Neural cell (in vitro differentiated cells): ENCODE measurements around the gene GTF2H1. TPM values are rescaled to one million over a fixed set of nuclear protein-coding genes. Genes with fewer than 3 reads are reported as not detected.

Source experiments
- H2AFZ ChIP-seq: fragments of 200-600, 300-800 bp; sonication (generic), shearing (Covaris generic); 2 replicates; pipeline ENCODE4 v1.6.0; 2014; ENCODE audit warnings: low read depth, mild to moderate bottlenecking, antibody characterized with exemption, low read length, moderate library complexity
- H3F3A ChIP-seq: fragments of 200-600 bp; shearing (Covaris generic); 2 replicates; pipeline ENCODE4 v1.6.1; 2016; ENCODE audit warnings: mild to moderate bottlenecking, moderate library complexity, mixed read lengths, antibody characterized with exemption, low read length; ENCODE audit not compliant: insufficient read depth, poor library complexity, severe bottlenecking
- H3K27ac ChIP-seq: fragments of 200-600, 300-800 bp; sonication (generic), shearing (Covaris generic); 2 replicates; pipeline ENCODE4 v1.5.1; 2014; ENCODE audit warnings: mild to moderate bottlenecking, low read length, moderate library complexity
- H3K27me3 ChIP-seq: fragments of 300-800, 200-600 bp; sonication (generic), shearing (Covaris generic); 2 replicates; pipeline ENCODE4 v1.6.0; 2014; ENCODE audit warnings: mild to moderate bottlenecking, low read depth, low read length, moderate library complexity; ENCODE audit not compliant: insufficient read depth
- H3K36me3 ChIP-seq: fragments of 300-800, 200-600 bp; sonication (generic), shearing (Covaris generic); 2 replicates; pipeline ENCODE4 v1.5.1; 2014; ENCODE audit warnings: mild to moderate bottlenecking, antibody characterized with exemption, low read length, moderate library complexity; ENCODE audit not compliant: insufficient read depth
- H3K4me2 ChIP-seq: fragments of 300-800, 200-600 bp; sonication (generic), shearing (Covaris generic); 2 replicates; pipeline ENCODE4 v1.6.0; 2014; ENCODE audit warnings: mild to moderate bottlenecking, low read length
- H3K4me3 ChIP-seq: fragments of 300-800, 200-600 bp; sonication (generic), shearing (Covaris generic); 2 replicates; pipeline ENCODE4 v1.5.1; 2014; ENCODE audit warnings: mild to moderate bottlenecking, low read length, moderate library complexity
- H3K79me2 ChIP-seq: fragments of 200-600 bp; shearing (Covaris generic); replicated peaks from 2 replicates; pipeline ENCODE4 v1.6.0; 2014; ENCODE audit warnings: mild to moderate bottlenecking, low read length, moderate library complexity; ENCODE audit not compliant: insufficient read depth
- H3K9ac ChIP-seq: fragments of 300-800, 200-600 bp; sonication (generic), shearing (Covaris generic); 2 replicates; pipeline ENCODE4 v1.6.1; 2016; ENCODE audit warnings: mild to moderate bottlenecking, low read length, mixed read lengths
- H3K9me2 ChIP-seq: fragments of 200-600 bp; shearing (Covaris generic); 2 replicates; pipeline ENCODE4 v1.6.1; 2016; ENCODE audit warnings: mild to moderate bottlenecking, low read length, mixed read lengths; ENCODE audit not compliant: insufficient read depth
- H3K9me3 ChIP-seq: fragments of 200-600, 300-800 bp; sonication (generic), shearing (Covaris generic); 2 replicates; pipeline ENCODE4 v1.6.1; 2016; ENCODE audit warnings: mild to moderate bottlenecking, mixed run types, low read length, moderate library complexity, mixed read lengths
- H4K20me1 ChIP-seq: fragments of 200-600 bp; shearing (Covaris generic); 2 replicates; pipeline ENCODE4 v1.6.1; 2016; ENCODE audit warnings: mild to moderate bottlenecking, mixed run types; ENCODE audit not compliant: insufficient read depth
- EP300 ChIP-seq: fragments of 450-650 bp; conservative IDR thresholded peaks from 2 replicates; pipeline ENCODE4 v1.6.1; 2014; ENCODE audit warnings: antibody characterized with exemption, mild to moderate bottlenecking, moderate library complexity; ENCODE audit not compliant: poor library complexity, severe bottlenecking
- EZH2 ChIP-seq: fragments of 200-600, 300-800 bp; shearing (Covaris generic), sonication (generic); IDR thresholded peaks from 2 replicates; pipeline ENCODE4 v1.6.1; 2014; ENCODE audit warnings: antibody characterized with exemption, low read length, borderline replicate concordance, mild to moderate bottlenecking; ENCODE audit not compliant: insufficient read depth, poor library complexity, severe bottlenecking
- MXI1 ChIP-seq: fragments of 450-650 bp; conservative IDR thresholded peaks from 2 replicates; pipeline ENCODE4 v1.6.1; 2014; ENCODE audit warnings: antibody characterized with exemption, mild to moderate bottlenecking; ENCODE audit not compliant: poor library complexity, severe bottlenecking
- POLR2AphosphoS5 ChIP-seq: IDR thresholded peaks from 2 replicates; pipeline ENCODE4 v1.6.1; 2012
- RAD21 ChIP-seq: fragments of 450-650 bp; conservative IDR thresholded peaks from 2 replicates; pipeline ENCODE4 v1.6.1; 2014; ENCODE audit warnings: antibody characterized with exemption, mild to moderate bottlenecking, moderate library complexity
- SMC3 ChIP-seq: fragments of 450-650 bp; conservative IDR thresholded peaks from 2 replicates; pipeline ENCODE4 v1.6.1; 2014; ENCODE audit warnings: antibody characterized with exemption, mild to moderate bottlenecking, moderate library complexity; ENCODE audit not compliant: poor library complexity
- TAF1 ChIP-seq: IDR thresholded peaks from 2 replicates; pipeline ENCODE4 v1.6.1; 2012; ENCODE audit warnings: low read depth
- polyA plus RNA-seq: library from polyadenylated mRNA; depleted of rRNA; stranded (reverse); fragments of >200 nt; gene quantifications from 2 replicates; pipeline ENCODE4 v1.2.3, GENCODE V29; 2014
- TF ChIP-seq, protein P1 (sequence below): fragments of 450-650 bp; IDR thresholded peaks from 2 replicates; pipeline ENCODE4 v1.5.1; 2014; ENCODE audit warnings: antibody characterized with exemption, mild to moderate bottlenecking, moderate library complexity; ENCODE audit not compliant: poor library complexity, severe bottlenecking
- TF ChIP-seq, protein P2 (sequence below): IDR thresholded peaks from 2 replicates; pipeline ENCODE4 v1.6.1; 2012; ENCODE audit warnings: borderline replicate concordance

The GTF2H1 gene
- polyA plus RNA-seq, 1 donor from 2014 or later, result 109 TPM

DNA sequence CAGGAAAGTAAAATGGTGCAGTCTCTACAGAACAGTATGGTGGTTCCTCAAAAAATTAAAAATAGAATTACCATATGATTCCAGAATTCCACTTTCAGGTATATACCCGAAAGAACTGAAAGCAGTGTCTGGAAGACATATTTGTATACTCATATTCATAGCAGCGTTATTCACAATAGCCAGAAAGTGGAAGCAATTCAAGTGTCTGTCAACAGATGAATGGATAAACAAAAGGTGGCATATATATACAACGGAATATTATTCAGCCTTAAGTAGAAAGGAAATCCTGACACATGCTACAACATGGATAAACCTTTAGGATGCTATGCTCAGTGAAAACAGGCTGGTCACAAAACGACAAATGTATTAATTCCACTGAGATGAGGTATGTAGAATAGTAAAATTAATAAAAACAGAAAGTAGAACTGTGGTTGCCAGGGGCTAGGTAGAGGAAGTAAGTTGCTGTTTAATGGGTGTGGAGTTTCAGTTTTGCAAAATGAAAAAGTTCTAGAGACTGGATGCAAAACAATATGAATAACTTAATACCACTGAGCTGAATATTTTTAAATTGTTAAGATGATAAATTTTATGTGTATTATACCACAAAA is 41.8 kb upstream of the GTF2H1 start:
- Histone ChIP-seq H3K27me3 (no peaks in the 10 kb centered on the region), H3K79me2 (no peaks in the 10 kb centered on the region), H4K20me1 (no peaks in the 10 kb centered on the region), H3F3A (no peaks in the 10 kb centered on the region), H2AFZ (no peak overlapping the region), H3K9me3 (no peaks in the 10 kb centered on the region), H3K27ac (no peak overlapping the region), H3K4me3 (no peak overlapping the region), H3K9me2 (no peaks in the 10 kb centered on the region), H3K9ac (no peak overlapping the region), H3K36me3 (peaks cover 4% of the 10 kb centered on the region), H3K4me2 (no peak overlapping the region)
- TF ChIP-seq SMC3 (no peak), RAD21 (no peak), POLR2AphosphoS5 (no peak), EZH2 (no peak), MXI1 (no peak), TAF1 (no peak)
- TF ChIP-seq, protein P1, sequence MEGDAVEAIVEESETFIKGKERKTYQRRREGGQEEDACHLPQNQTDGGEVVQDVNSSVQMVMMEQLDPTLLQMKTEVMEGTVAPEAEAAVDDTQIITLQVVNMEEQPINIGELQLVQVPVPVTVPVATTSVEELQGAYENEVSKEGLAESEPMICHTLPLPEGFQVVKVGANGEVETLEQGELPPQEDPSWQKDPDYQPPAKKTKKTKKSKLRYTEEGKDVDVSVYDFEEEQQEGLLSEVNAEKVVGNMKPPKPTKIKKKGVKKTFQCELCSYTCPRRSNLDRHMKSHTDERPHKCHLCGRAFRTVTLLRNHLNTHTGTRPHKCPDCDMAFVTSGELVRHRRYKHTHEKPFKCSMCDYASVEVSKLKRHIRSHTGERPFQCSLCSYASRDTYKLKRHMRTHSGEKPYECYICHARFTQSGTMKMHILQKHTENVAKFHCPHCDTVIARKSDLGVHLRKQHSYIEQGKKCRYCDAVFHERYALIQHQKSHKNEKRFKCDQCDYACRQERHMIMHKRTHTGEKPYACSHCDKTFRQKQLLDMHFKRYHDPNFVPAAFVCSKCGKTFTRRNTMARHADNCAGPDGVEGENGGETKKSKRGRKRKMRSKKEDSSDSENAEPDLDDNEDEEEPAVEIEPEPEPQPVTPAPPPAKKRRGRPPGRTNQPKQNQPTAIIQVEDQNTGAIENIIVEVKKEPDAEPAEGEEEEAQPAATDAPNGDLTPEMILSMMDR, result no peak
- TF ChIP-seq, protein P2, sequence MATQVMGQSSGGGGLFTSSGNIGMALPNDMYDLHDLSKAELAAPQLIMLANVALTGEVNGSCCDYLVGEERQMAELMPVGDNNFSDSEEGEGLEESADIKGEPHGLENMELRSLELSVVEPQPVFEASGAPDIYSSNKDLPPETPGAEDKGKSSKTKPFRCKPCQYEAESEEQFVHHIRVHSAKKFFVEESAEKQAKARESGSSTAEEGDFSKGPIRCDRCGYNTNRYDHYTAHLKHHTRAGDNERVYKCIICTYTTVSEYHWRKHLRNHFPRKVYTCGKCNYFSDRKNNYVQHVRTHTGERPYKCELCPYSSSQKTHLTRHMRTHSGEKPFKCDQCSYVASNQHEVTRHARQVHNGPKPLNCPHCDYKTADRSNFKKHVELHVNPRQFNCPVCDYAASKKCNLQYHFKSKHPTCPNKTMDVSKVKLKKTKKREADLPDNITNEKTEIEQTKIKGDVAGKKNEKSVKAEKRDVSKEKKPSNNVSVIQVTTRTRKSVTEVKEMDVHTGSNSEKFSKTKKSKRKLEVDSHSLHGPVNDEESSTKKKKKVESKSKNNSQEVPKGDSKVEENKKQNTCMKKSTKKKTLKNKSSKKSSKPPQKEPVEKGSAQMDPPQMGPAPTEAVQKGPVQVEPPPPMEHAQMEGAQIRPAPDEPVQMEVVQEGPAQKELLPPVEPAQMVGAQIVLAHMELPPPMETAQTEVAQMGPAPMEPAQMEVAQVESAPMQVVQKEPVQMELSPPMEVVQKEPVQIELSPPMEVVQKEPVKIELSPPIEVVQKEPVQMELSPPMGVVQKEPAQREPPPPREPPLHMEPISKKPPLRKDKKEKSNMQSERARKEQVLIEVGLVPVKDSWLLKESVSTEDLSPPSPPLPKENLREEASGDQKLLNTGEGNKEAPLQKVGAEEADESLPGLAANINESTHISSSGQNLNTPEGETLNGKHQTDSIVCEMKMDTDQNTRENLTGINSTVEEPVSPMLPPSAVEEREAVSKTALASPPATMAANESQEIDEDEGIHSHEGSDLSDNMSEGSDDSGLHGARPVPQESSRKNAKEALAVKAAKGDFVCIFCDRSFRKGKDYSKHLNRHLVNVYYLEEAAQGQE, result no peak

DNA sequence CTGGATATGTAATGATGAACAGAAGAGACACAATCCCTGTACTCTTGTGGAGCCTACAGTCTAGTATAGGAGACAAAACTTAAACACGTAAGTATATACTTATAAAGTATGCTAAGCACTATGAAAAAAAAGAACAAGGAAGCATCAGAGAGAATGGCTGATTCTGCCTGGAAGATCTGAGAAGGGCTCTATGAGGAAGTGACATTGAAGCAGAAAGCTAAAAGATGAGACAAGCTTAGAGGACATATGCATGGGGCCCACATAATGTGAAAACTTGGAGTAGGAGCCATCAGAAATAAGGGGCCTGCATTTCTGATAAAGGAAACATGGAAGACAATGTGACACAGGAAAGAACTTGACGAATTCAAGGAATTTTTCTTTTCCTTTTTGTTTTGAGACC is 39.7 kb upstream of the GTF2H1 start:
- Histone ChIP-seq H3K27ac (no peak overlapping the region), H2AFZ (no peak overlapping the region), H3K9me2 (no peaks in the 10 kb centered on the region), H3F3A (no peaks in the 10 kb centered on the region), H3K9me3 (no peaks in the 10 kb centered on the region), H3K9ac (no peak overlapping the region), H3K4me3 (no peak overlapping the region), H3K36me3 (peaks cover 4% of the 10 kb centered on the region), H4K20me1 (no peaks in the 10 kb centered on the region), H3K27me3 (no peaks in the 10 kb centered on the region), H3K79me2 (no peaks in the 10 kb centered on the region), H3K4me2 (no peak overlapping the region)
- no peak for TF ChIP-seq TAF1
- TF ChIP-seq POLR2AphosphoS5, result no peak
- TF ChIP-seq RAD21, result no peak

DNA sequence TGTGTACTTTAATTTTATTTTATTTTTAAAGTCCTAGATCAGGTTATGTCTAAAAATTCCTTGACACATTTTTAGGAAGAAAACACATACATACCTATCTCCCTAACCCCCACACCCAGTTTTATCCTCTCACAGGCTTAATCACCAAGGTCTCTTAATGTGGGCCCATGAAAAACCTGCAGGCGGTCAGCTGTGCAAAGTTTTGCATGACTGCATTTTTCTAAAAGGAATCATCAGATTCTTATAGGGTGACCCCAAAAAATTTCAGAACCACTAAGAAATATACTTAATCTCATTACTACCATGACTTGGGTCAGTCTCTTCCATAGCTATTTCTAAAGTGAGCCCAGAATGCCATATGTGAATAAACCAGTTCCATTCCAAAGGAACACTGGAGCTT is 36.5 kb upstream of the GTF2H1 start:
- Histone ChIP-seq H3K9ac (no peak overlapping the region), H3K27me3 (no peaks in the 10 kb centered on the region), H3K36me3 (peaks cover 4% of the 10 kb centered on the region), H3K79me2 (no peaks in the 10 kb centered on the region), H3K9me2 (no peaks in the 10 kb centered on the region), H4K20me1 (no peaks in the 10 kb centered on the region), H3K9me3 (no peaks in the 10 kb centered on the region), H2AFZ (no peak overlapping the region), H3K27ac (no peak overlapping the region), H3F3A (no peaks in the 10 kb centered on the region), H3K4me3 (no peak overlapping the region), H3K4me2 (no peak overlapping the region)
- no peak for TF ChIP-seq POLR2AphosphoS5
- no peak for TF ChIP-seq EP300
- TF ChIP-seq EZH2, result no peak
- TF ChIP-seq RAD21, result no peak
- TF ChIP-seq, protein P2, result no peak
- TF ChIP-seq MXI1, result no peak
- TF ChIP-seq TAF1, result no peak
- TF ChIP-seq SMC3, result no peak
- TF ChIP-seq, protein P1, result no peak
